ENCODE measurements around the gene SLC12A4.

- TF ChIP-seq POLR2AphosphoS5 (IDR thresholded peaks at IDR 0.05) (no peak), CTCF (IDR thresholded peaks at IDR 0.05 in 8 of 11, conservative IDR thresholded peaks at IDR 0.05 in 3 of 11) (no peak), POLR2A (IDR thresholded peaks at IDR 0.05) (no peak)
These were observed 47.2 kb upstream of the SLC12A4 start, which contains the start of gene DPEP2NB for GRCh38 chr16:68015681-68016080.

All from spleen (tissue), 7 donors.